Gastroesophageal sphincter (tissue), 3 donors: ENCODE data around the gene ARHGAP26.

Experiments
- CTCF ChIP-seq, 4 experiments: fragments of 200-600 bp in 2 of 4; fragments of 450-650 bp in 2 of 4; sonication (generic) in 1 of 4; IDR thresholded peaks; one replicate each; pipeline ENCODE4 v1.5.1; 2017 to 2019; ENCODE audit warnings: antibody characterized with exemption in 4 of 4, mild to moderate bottlenecking in 2 of 4, moderate library complexity in 2 of 4
- EP300 ChIP-seq: sonication (generic); formaldehyde crosslinking; IDR thresholded peaks from one replicate; pipeline ENCODE4 v1.6.1; 2017; ENCODE audit warnings: antibody characterized with exemption, mild to moderate bottlenecking
- POLR2AphosphoS5 ChIP-seq: sonication (generic); formaldehyde crosslinking; IDR thresholded peaks from one replicate; pipeline ENCODE4 v1.6.1; 2017; ENCODE audit warnings: antibody characterized with exemption

- TF ChIP-seq EP300 (no peak), CTCF (IDR thresholded peaks at IDR 0.05) (no peak), POLR2AphosphoS5 (no peak)
Measured at GRCh38 chr5:142970440-142971030, 200.4 kb downstream of the ARHGAP26 start.
